ENCODE data around the gene TMEM121. TPM values are rescaled to one million over a fixed set of nuclear protein-coding genes. Genes with fewer than 3 reads are reported as not detected.

Gene TMEM121
- total RNA-seq, 2 donors from 2014 or later: 0.82 TPM

DNA sequence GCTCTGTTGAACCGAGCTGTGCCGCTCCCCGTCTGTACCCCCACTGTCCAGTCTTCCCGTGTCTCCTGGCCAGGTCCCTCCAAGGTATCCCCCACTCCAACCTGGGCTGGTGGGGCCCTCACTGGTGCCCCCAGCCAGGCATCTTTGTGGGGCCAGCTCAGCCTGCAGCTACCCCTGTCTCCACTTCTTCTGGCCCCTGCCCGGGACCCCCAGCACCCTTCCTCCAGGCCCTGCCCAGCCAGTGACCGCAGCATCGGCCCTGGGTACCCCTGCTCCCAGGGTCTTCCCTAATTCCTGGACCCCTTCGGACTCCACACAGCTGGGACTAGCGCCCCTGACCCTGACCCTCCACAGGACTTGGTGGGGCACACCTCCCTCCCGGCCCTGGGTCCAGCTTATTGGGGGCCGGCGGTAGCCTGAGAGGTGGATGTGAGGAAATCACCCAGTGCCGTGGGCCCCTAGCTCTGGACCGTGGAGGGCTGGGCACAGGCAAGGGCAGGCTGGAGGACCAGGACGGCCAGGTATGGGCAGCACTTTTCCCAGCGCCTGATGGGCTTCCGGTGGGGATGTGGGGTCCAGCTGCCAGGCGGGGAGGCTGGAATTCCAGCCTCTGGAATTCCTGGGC lies 43.8 kb upstream of the TMEM121 start:
- peak overlapping the region; percentile 69 to 79 for H3K9ac ChIP-seq (ENCODE audit: low read depth in 2 of 2, low read length in 2 of 2)
- no peak for DNase-seq
- H3K9me3 ChIP-seq: no peaks in the 10 kb centered on the region
- H3K4me1 ChIP-seq: peaks cover 28% of the 10 kb centered on the region
- peak overlapping the region; percentile 90 for H3K27ac ChIP-seq
- intact Hi-C loops (cut with DNase I): no loop called here
- H3K4me3 ChIP-seq: no peak overlapping the region
- TF ChIP-seq, protein P1, sequence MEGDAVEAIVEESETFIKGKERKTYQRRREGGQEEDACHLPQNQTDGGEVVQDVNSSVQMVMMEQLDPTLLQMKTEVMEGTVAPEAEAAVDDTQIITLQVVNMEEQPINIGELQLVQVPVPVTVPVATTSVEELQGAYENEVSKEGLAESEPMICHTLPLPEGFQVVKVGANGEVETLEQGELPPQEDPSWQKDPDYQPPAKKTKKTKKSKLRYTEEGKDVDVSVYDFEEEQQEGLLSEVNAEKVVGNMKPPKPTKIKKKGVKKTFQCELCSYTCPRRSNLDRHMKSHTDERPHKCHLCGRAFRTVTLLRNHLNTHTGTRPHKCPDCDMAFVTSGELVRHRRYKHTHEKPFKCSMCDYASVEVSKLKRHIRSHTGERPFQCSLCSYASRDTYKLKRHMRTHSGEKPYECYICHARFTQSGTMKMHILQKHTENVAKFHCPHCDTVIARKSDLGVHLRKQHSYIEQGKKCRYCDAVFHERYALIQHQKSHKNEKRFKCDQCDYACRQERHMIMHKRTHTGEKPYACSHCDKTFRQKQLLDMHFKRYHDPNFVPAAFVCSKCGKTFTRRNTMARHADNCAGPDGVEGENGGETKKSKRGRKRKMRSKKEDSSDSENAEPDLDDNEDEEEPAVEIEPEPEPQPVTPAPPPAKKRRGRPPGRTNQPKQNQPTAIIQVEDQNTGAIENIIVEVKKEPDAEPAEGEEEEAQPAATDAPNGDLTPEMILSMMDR (IDR thresholded peaks at IDR 0.05): no peak
- no peaks in the 10 kb centered on the region for H3K36me3 ChIP-seq
- H3K27me3 ChIP-seq: peaks cover 36% of the 10 kb centered on the region

DNA sequence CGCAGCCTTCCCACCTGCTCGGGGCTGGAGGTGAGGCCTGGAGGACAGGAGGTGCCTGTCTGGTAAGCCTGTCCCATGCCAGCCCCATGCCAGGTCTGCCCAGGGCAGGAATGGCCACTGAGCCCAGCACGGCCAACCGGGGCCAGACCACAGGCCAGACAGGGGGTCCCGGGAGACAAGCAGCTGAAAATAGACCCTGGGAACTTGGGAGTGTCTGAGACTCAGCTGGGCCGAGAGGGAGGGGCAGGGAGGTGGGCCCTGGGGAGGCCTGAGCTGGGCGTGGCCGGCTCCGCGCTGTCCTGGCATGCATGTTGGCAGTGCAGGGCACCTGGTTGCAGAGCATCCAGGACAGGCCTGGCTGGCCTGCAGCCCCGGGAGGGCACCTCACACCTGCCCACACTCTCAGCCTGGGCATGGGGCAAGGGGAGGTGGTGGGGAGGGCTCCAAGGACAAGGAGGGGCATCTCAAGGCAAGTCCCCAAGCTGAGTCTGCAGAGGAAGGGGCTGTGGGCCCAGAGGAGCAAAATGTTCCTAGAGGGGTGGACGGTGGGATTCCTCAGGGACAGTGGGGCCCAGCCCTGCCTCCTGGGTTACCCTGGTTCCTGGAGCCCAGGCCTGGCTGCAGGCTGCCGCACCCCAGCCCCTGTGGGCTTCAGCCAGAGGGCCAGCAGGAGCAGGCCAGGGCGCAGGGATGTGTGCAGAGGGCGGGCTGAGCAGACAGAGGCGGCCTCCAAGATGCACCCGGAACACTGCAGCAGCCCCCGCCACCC lies 42.9 kb upstream of the TMEM121 start:
- no peaks in the 10 kb centered on the region for H3K36me3 ChIP-seq
- no peaks in the 10 kb centered on the region for H3K9me3 ChIP-seq
- DNase-seq: peak; percentile 60
- H3K27ac ChIP-seq: no peak overlapping the region
- peaks cover 30% of the 10 kb centered on the region for H3K4me1 ChIP-seq
- no peak overlapping the region for H3K4me3 ChIP-seq
- H3K27me3 ChIP-seq: peaks cover 31% of the 10 kb centered on the region
- intact Hi-C loops (cut with DNase I): no loop called here
- peak overlapping the region; percentile 69 to 79 for H3K9ac ChIP-seq (ENCODE audit: low read depth in 2 of 2, low read length in 2 of 2)
- TF ChIP-seq, protein P1 (IDR thresholded peaks at IDR 0.05): no peak

DNA sequence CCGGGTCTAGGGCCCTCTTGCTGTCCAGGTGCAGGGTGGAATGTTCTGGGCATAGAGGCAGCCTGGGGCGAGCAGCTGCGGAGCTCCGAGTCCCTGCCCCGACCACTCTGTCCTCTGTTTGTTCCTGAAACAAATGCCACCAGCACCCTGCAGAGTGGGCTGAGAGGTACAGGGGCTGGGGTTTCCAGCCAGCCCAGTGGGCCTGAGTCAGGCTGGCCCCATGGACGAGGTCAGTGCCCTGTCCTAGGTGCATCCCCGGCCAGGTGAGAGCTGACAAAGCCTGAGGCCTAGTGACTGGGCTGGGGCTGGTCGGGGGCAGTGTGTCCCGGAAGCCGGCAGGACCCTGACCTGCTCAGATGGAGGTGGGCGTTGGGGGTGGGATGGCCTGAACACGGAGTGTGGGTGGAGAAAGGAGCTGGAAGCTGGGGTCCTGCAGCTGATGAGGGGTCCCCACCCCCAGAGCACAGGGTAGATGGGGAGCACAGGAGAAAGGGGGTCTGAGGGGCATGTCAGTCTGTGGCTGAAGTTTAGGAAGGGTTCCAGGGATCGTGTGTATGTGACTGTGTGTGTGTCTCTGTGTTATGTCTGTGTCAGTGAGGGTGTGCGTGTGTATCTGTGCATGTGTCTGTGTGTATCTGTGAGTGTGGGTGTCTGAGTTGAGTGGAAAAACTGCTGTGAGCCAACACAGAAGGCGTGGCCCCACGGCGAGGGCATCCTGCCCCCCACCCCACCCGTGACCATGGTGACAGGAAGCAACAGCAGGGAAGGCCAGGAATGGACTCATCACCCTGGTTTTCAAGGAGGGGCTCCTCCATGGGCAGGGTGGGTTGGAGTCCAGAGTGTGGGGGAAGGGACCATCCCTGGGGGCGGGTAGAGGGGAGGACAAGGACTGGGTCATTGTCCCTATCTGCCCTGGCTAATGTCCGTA lies 42.0 kb upstream of the TMEM121 start:
- Histone ChIP-seq H3K27me3 (peaks cover 22% of the 10 kb centered on the region), H3K27ac (no peak overlapping the region), H3K9me3 (no peaks in the 10 kb centered on the region), H3K4me3 (no peak overlapping the region), H3K4me1 (peaks cover 39% of the 10 kb centered on the region), H3K36me3 (no peaks in the 10 kb centered on the region), H3K9ac (ENCODE audit: low read depth in 2 of 2, low read length in 2 of 2) (peak overlapping the region in 1 of 2 donors; percentile 79)
- DNase-seq: peak; percentile 43
- intact Hi-C loops (cut with DNase I): no loop called here
- TF ChIP-seq, protein P1 (IDR thresholded peaks at IDR 0.05): no peak

DNA sequence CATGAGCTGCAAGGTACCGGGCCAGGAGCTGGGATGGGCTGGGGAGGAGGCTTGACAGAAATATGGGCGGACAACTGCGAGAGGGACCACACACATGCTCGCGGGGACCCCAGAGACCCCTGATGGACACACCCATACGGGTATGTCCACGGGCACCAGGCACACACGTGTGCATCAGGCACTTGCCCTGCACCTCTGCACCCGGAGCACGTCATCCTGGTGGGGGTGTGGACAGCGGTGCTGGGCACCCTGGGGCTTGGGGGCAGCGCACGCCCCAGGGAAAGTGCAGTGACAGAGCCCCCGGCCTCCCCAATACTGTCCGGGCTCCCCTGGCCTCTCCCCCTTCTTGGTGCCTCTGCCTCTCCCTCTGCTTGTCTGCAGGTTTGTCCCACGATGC lies 41.4 kb upstream of the TMEM121 start:
- Histone ChIP-seq H3K36me3 (no peaks in the 10 kb centered on the region), H3K27me3 (peaks cover 15% of the 10 kb centered on the region), H3K4me1 (peaks cover 40% of the 10 kb centered on the region), H3K27ac (no peak overlapping the region), H3K4me3 (no peak overlapping the region), H3K9me3 (no peaks in the 10 kb centered on the region), H3K9ac (ENCODE audit: low read depth in 2 of 2, low read length in 2 of 2) (no peak overlapping the region)
- intact Hi-C loops (cut with DNase I): loop anchor here (5.0 kb wide), 1 partner anchor 113 kb away; no protein-coding TSS in a partner anchor
- DNase-seq: no peak
- TF ChIP-seq, protein P1 (IDR thresholded peaks at IDR 0.05): no peak

DNA sequence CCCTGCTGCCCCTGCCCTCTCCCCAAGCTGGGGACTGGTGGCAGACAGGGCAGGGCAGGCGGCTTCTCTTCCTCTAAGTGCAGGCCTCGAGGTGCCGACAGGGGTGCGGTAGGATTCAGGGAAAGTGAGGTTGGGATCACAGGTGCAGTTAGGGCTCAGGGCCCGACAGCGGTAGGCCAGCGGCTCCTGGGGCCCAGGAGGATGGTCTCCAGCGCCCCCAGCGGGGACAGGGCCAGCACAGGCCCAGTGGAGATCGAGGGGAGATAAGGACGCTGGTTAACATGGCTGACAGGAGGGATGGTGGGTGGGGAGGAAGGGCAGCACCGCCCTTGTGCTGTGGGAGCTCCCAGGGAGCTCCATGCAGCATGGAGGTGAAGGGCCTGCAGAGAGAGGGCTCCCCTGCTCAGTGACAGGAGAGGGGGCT lies 40.6 kb upstream of the TMEM121 start:
- peak; percentile 40 for DNase-seq
- Histone ChIP-seq H3K4me3 (no peak overlapping the region), H3K9ac (ENCODE audit: low read depth in 2 of 2, low read length in 2 of 2) (no peak overlapping the region), H3K4me1 (peaks cover 36% of the 10 kb centered on the region), H3K27ac (no peak overlapping the region), H3K36me3 (no peaks in the 10 kb centered on the region), H3K9me3 (no peaks in the 10 kb centered on the region), H3K27me3 (peaks cover 12% of the 10 kb centered on the region)
- TF ChIP-seq, protein P1 (IDR thresholded peaks at IDR 0.05): no peak
- intact Hi-C loops (cut with DNase I): loop anchor here (5.0 kb wide), 1 partner anchor 113 kb away; no protein-coding TSS in a partner anchor
